Ovary (tissue), 9 donors: Measurements from ENCODE around the gene SMCO4. TPM values are rescaled to one million over a fixed set of nuclear protein-coding genes. Genes with fewer than 3 reads are reported as not detected.
"Not testable (repeated sequence)": the region's sequence is repeated elsewhere in the genome, so short reads cannot be mapped to it uniquely, and the experiment has no call there.

Experiments used
- DNase-seq, 5 donors: peaks; one replicate each; pipeline ENCODE4 v3.0.0-alpha.2; 2019 to 2020
- H3K27ac ChIP-seq, 2 donors: fragments of 200-600 bp; one replicate each; pipeline versions ENCODE4 v1.5.1 to v1.8.0; 2019 to 2022
- H3K27me3 ChIP-seq: fragments of 200-600 bp; one replicate; pipeline ENCODE4 v1.8.0; 2022
- H3K36me3 ChIP-seq: fragments of 200-600 bp; sonication (generic); one replicate; pipeline ENCODE4 v1.5.1; 2019
- H3K4me1 ChIP-seq: one replicate; pipeline ENCODE4 v1.8.1; 2013; ENCODE audit warnings: mild to moderate bottlenecking, moderate library complexity; ENCODE audit not compliant: insufficient read depth
- H3K4me3 ChIP-seq: fragments of 200-600 bp; sonication (generic); one replicate; pipeline ENCODE4 v1.5.1; 2017
- H3K9me3 ChIP-seq, 2 donors: fragments of 200-600 bp in 1 of 2; sonication (generic) in 1 of 2; one replicate each; pipeline versions ENCODE4 v1.5.1 to v1.8.1; 2013 to 2019; ENCODE audit warnings: mild to moderate bottlenecking in 1 of 2, moderate library complexity in 1 of 2
- CTCF ChIP-seq, 3 donors: fragments of 450-650 bp in 2 of 3; fragments of 200-600 bp in 1 of 3; IDR thresholded peaks; one replicate each; pipeline versions ENCODE4 v1.5.1 to v1.8.0; 2016 to 2022; ENCODE audit warnings: antibody characterized with exemption in 3 of 3, mild to moderate bottlenecking in 1 of 3
- EP300 ChIP-seq: sonication (generic); formaldehyde crosslinking; IDR thresholded peaks from one replicate; pipeline ENCODE4 v1.6.1; 2017; ENCODE audit warnings: antibody characterized with exemption
- POLR2A ChIP-seq: fragments of 450-650 bp; IDR thresholded peaks from one replicate; pipeline ENCODE4 v1.6.1; 2017; ENCODE audit warnings: antibody characterized with exemption, mild to moderate bottlenecking, moderate library complexity
- whole genome bisulfite sequencing, 3 donors: extraction: QIAGEN DNeasy Blood & Tissue Kit in 1 of 3; methylation state at CpG; one replicate each; pipeline versions ENCODE4 v1.1.5 to v1.1.7; 2013 to 2017; 5-methylcytosine and 5-hydroxymethylcytosine counted together
- intact Hi-C, 4 donors: fragments of 100-400 bp; cut with DNase I; formaldehyde crosslinking; loops; one replicate each; pipeline versions ENCODE4 v1.11.0 to v1.15.1; 2022 to 2023
- polyA plus RNA-seq, 2 donors: library from polyadenylated mRNA; stranded (reverse); fragments of 200-250 nt in 1 of 2; fragments of 350-450 nt in 1 of 2; fragmentation: Illumina TruSeq in 1 of 2; extraction: RNeasy Lipid Tissue Mini Kit (QIAGEN cat#74804) in 1 of 2; gene quantifications; one replicate each; pipeline ENCODE4 v1.2.3, GENCODE V29; 2013 to 2014
- total RNA-seq, 7 donors: library from RNA; depleted of rRNA in 2 of 7; stranded (reverse); fragments of >200 nt in 2 of 7; fragmentation: NEBNext Ultra II Directional in 3 of 7; extraction: Animal tissue kit (Norgen Biotek cat#: 25700) in 3 of 7; gene quantifications; one replicate each; pipeline versions ENCODE4 v1.1.0 to v1.2.4, GENCODE V29; 2016 to 2023
- donor health status: DM: no; HTN: no; CAD: no; lungs with moderate emphysema.
- donor health status: DM: no; HTN: no; CAD: no.
- donor health status: Bipolar disorder and iron deficiency.
- donor health status: DM: yes; HTN: yes; CAD: no.
- donor health status: DM: no; HTN: no; CAD: no.
- donor health status: DM: yes; HTN: yes; CAD: no.

The SMCO4 gene
- total and polyA plus RNA-seq, 9 donors = 10.8 to 52.7 (median 20.2) TPM

- H3K9me3 ChIP-seq = no peaks in the 10 kb centered on the region
- TF ChIP-seq POLR2A (no peak), CTCF (IDR thresholded peaks at IDR 0.05) (no peak), EP300 (no peak)
- H3K36me3 ChIP-seq = no peaks in the 10 kb centered on the region
- no peak overlapping the region for H3K4me3 ChIP-seq
- intact Hi-C loops = no loop called here
- DNase-seq = no peak
- H3K27ac ChIP-seq = no peak overlapping the region
- no peaks in the 10 kb centered on the region for H3K27me3 ChIP-seq
- no peaks in the 10 kb centered on the region for H3K4me1 ChIP-seq
Measured at GRCh38 chr11:93585758-93586157, 42.6 kb upstream of the SMCO4 start.

GRCh38 chr11:93583490-93583889 lies 40.3 kb upstream of the SMCO4 start:
- H3K4me1 ChIP-seq = no peaks in the 10 kb centered on the region

GRCh38 chr11:93579187-93579751 lies 36.1 kb upstream of the SMCO4 start:
- DNase-seq = no peak
- H3K4me3 ChIP-seq = no peak overlapping the region
- no peaks in the 10 kb centered on the region for H3K27me3 ChIP-seq
- WGBS, 3 donors = 89 to 100% (median 94%) methylated on average over 2 of the region's 2 CpGs
- H3K27ac ChIP-seq = no peak overlapping the region
- no peaks in the 10 kb centered on the region for H3K4me1 ChIP-seq
- intact Hi-C loops = no loop called here
- H3K9me3 ChIP-seq = no peaks in the 10 kb centered on the region
- TF ChIP-seq EP300 (no peak), POLR2A (no peak), CTCF (IDR thresholded peaks at IDR 0.05) (no peak)
- no peaks in the 10 kb centered on the region for H3K36me3 ChIP-seq

More at GRCh38 chr11:93583490-93583889, 40.3 kb upstream of the SMCO4 start:
- Histone ChIP-seq H3K9me3 (no peaks in the 10 kb centered on the region), H3K27ac (no peak overlapping the region), H3K36me3 (no peaks in the 10 kb centered on the region), H3K4me3 (no peak overlapping the region), H3K27me3 (no peaks in the 10 kb centered on the region)
- TF ChIP-seq POLR2A (no peak), EP300 (no peak), CTCF (IDR thresholded peaks at IDR 0.05) (no peak)
- no peak for DNase-seq
- intact Hi-C loops = no loop called here

- 85 to 94% (median 89%) methylated on average over 1 of the region's 1 CpG for WGBS, 3 donors
- DNase-seq = no peak
- Histone ChIP-seq H3K36me3 (no peaks in the 10 kb centered on the region), H3K9me3 (no peaks in the 10 kb centered on the region), H3K27ac (no peak overlapping the region), H3K4me1 (no peaks in the 10 kb centered on the region), H3K4me3 (no peak overlapping the region), H3K27me3 (no peaks in the 10 kb centered on the region)
- intact Hi-C loops = no loop called here
- TF ChIP-seq EP300 (no peak), CTCF (IDR thresholded peaks at IDR 0.05) (no peak), POLR2A (no peak)
Measured at GRCh38 chr11:93577286-93577685, 34.1 kb upstream of the SMCO4 start.

- H3K36me3 ChIP-seq, H3K27ac ChIP-seq, H3K4me1 ChIP-seq, H3K27me3 ChIP-seq, H3K4me3 ChIP-seq, H3K9me3 ChIP-seq, DNase-seq, intact Hi-C loops: not testable (repeated sequence)
- 63 to 88% (median 70%) methylated on average over 4 of the region's 4 CpGs for WGBS, 3 donors
Measured at GRCh38 chr11:93576870-93577269, 33.7 kb upstream of the SMCO4 start.
